Myocyte (in vitro differentiated cells): ENCODE measurements around the gene GSE1. TPM values are rescaled to one million over a fixed set of nuclear protein-coding genes. Genes with fewer than 3 reads are reported as not detected.
"Not testable (repeated sequence)": the region's sequence is repeated elsewhere in the genome, so short reads cannot be mapped to it uniquely, and the experiment has no call there.

Experiments
- DNase-seq: peaks from one replicate; pipeline ENCODE4 v3.0.0-alpha.2; 2012; ENCODE audit warnings: low read depth
- total RNA-seq: library from RNA; depleted of rRNA; stranded (reverse); fragments of >200 nt; gene quantifications from 2 replicates; pipeline ENCODE4 v1.2.3, GENCODE V29; 2014

The GSE1 gene
- total RNA-seq, 1 donor from 2014 or later: 37.4 TPM

DNA sequence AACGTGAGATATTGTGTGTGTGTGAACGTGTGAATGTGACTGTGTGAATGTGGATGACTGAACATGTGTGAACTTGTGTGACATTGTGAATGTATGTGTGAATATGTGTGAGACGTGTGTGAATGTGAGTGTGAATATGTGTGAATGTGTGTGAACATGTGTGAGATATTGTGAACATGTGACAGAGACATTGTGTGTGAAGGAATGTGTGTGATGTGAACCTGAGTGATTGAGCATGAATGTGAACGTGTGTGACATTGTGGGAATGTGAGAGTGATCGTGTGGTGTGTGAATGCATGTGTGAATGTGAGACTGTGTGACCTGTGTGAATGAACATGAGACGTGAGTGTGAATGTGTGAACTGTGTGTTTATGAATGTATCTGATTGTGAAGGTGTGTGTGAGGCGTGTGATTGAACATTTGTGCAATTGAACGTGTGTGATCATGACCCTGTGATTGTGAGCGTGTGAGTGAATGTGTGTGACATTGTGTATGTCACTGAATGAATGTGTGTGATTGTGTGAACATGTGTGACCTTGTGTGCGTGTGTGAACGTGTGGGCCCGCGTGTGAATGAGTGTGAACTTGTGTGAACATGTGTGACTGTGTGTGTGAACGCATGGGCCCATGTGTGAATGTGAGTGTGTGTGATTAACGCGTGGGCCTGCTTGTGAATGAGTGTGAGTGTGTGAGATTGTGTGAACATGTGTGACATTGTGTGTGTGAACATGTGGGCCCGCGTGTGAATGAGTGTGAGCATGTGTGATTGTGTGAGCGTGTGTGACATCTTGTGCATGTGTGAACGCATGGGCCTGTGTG, 23.2 kb upstream of the GSE1 start:
- no peak for DNase-seq

- DNase-seq: no peak
These were observed 22.7 kb upstream of the GSE1 start for GRCh38 chr16:85590506-85590832.

DNA sequence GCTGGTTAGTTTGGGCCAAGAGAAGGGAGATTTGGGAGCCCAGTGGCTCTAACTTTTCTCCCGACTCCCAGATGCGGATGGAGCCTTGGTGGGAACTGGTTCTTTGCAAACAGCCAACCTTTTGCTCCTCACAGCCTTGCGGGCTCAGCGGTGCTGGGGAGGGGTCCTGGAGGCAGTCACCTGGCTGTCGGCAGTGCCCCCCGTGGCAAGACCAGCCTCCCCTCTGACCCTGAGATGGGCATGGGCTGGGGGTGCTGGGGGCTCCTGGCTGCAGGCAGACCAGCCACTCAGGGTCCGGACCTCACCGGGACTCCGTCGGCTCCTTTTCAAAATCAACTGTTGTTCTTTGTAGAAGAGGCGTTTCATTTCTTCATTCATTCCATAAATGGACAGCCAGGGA, 21.7 kb upstream of the GSE1 start:
- no peak for DNase-seq

DNA sequence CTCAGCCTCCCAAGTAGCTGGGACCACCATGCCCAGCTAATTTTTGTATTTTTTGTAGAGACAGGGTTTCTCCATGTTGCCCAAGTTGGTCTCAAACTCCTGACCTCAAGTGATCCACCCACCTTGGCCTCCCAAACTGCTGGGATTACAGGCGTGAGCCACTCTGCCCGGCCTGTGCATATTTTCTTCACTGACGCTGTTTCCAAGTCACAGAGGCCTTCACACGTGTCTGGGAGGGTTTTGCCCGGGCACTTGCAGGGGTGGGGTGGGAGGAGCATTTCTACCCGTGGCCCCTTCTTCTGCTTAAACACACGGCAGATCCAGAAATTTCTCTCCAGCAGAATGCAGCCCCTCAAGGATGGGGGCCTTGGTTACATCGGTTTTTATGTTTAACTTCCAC, 20.8 kb upstream of the GSE1 start:
- not testable (repeated sequence) for DNase-seq

- no peak for DNase-seq
These were observed 20.2 kb upstream of the GSE1 start for GRCh38 chr16:85592700-85593493.

DNA sequence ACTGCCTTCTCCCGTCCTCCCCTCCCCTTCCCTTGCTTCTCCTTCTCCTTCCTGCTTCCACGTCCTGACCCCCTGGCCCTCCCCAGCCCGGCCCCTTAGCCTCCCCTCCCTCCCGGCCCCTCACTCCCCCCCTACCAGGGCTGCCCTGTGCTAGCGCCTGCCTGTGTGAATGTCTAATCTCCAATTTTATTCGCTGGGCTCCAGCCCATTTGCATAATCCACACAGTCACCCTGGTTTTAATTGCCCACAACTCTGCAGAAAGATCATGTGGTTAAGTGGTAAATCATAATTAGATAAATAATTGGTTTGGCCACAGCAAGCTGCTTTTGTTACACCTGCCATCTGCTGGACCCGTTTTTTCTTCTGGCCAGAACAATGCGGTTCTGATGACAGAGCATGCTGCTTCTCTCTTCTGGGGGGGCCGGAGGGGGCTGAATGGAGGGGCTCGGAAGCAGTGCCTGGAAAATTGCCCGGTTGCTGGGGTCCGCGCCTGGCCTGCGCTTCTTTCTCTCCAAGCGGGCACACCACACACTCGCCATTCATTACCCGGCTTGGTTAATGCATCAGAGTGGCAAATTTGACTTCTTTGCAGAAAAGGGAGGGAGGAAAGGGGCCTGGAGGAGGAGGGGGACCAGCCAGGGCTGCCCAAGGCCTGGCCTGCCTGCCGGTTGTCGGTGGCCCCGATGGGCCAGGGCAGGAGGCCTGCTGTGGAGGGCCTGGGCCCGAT, 19.5 kb upstream of the GSE1 start:
- no peak for DNase-seq

DNA sequence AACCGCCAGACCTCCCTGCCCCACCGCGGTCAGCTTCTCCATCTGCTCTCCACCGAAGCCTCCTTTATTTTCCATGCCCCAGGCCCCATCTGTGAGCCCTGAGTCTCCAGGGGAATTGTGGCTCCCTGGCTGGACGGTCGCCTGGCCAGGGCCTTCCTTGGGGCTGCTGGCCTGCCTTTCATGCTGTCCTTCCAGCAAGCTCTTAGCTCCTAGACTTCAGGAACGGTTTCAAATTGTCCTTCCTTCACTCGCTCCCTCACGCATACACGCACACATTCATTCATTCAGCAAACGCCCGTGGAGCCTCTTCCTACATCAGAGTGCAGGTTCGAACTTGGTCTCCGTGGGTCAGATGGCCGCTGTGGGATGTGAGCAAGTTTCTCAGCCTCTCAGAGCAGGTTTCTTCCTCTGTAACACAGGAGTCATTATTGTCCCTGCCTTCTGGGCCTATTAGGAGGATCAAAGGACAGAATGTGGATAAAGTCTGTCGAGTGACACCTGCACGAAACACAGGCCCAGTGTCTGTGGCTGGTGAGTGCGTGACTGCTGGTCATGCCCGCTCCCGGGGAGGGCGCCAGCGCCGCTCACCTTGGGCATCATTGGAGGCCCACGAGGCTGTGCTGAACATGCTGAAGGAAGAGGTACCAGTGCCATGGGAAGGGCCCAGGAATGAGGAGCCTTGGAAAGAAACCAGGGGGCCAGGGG, 18.7 kb upstream of the GSE1 start:
- DNase-seq: no peak

- no peak for DNase-seq
These were observed 18.0 kb upstream of the GSE1 start for GRCh38 chr16:85594978-85595661.

GRCh38 chr16:85595812-85596502, 17.2 kb upstream of the GSE1 start:
- no peak for DNase-seq

GRCh38 chr16:85598141-85598540, 15.0 kb upstream of the GSE1 start:
- DNase-seq: no peak

- no peak for DNase-seq
These were observed 13.0 kb upstream of the GSE1 start for GRCh38 chr16:85600078-85600477.

DNA sequence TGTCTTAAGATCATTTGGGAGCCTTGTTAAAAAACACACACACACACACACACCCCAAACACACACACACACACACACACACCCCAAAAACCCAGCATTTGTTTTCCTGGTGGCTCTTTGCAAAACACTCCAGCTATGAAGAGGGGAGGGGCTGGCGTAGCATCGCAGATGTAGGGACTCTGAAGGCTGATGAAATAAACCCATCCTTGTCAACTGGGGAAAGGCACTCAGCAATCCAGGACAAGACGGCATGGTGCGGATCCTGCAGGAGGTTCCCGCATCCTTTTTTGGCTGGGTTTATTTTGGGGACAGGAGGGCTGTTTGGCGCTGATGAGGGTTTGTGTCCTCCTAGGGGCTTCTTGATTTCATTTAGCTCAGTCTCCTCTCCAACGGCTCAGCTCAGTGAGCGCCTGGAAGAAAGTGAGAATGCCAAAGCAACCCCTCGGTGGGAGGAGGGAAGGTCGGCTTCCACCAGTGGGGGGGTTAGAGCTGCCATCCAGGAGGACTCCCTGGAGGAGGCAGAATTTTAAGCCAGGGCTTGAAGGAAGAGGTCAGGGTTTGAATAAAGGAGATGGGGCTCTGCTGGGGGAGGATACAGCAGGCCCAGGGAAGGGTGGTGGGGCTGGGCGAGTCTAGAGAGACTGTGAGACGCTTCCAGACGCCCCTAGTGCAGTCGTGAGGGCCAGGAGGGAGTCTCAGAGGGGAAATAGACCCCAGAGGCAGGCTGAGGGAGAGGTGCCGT, 12.4 kb upstream of the GSE1 start:
- no peak for DNase-seq

- no peak for DNase-seq
These were observed 11.9 kb upstream of the GSE1 start for GRCh38 chr16:85601272-85601639.

DNA sequence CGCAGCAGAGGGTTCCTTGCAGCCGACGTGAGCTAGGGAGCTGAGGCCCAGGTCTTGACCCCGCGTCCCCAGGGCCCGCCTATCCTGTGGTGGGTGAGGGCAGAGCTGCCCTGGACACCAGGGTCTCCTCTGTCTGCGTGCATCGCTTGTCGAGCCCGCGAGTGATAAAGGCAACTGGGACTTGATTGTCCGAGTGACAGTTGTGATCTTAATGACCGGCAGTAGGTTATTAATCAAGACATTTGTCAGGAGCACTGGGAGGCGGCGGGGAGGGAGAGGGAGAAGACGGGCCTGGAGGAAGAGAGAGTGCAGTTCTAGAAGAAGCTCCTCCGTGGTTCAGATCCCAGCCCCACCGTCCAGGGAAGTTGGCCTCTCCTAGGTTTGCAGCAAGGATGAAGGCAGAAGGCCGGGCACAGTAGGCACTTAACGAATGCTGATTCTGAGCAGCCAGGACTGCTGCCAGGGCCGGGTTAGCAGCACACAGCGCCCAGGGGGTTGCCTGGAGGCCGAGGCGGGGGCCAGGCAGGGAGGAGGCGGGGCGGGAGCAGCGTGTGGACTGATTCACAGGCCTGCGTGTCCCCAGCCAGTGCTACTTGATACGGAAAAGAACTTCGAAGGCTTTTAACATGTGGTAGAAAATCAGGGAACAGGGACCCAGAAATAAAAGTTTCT, 11.3 kb upstream of the GSE1 start:
- DNase-seq: no peak

GRCh38 chr16:85602402-85603202, 10.5 kb upstream of the GSE1 start:
- peak; percentile 53 for DNase-seq

DNA sequence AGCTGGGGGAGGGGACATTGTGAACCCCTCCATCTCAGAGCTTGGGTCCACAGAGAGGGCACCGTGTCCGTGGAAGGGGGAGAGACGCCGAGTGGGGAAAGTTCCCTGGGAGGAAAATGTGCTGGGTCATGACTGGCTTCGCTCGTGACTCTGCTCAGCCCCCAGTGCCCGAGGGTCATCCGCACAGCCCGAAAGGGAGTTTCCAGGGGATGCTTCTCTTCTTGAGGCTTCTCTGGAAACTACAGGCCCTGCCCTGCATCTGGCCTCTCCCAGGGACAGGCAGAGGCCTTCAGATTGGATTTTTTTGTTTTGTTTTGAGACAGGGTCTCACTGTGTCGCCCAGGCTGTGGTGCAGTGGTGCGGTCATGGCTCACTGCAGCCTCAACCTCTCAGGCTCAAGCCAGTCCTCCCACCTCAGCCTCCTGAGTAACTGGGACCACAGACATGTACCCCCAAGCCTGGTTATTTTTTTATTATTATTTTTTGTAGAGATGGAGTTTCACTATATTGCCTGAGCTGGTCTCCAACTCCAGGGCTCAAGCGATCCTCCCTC, 9.8 kb upstream of the GSE1 start:
- no peak for DNase-seq

DNA sequence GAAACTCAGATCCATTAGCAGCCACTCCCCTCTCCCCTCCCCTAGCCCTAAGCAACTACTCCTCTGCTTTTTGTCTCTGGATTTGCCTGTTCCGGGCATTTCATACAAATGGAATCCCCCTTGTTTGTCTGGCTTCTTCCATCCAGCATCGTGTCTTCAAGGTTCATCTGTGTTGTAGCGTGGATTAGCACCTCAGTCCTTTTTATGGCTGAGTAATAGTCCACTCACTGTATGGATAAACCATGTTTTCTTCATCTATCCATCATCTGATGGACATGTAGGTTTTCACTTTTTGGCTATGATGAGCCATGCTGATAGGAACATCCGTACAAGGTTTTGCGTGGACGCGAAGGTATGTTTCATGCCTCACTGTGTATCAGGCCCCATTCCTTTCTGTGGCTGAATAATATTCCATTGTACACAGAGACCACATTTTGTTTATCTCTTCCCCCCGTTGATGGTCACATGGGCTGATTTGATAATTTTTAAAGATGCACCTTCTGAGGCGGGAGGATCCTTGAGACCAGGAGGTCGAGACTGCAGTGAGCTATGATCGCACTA, 8.9 kb upstream of the GSE1 start:
- no peak for DNase-seq
